ENCODE data around the gene NPAS4.
"Not testable (repeated sequence)": the region's sequence is repeated elsewhere in the genome, so short reads cannot be mapped to it uniquely, and the experiment has no call there.

The NPAS4 gene

GRCh38 chr11:66418168-66418985 is 2.5 kb upstream of the NPAS4 start:
- DNase-seq (ENCODE audit: low spot score): peak; percentile 40

- no peak for DNase-seq (ENCODE audit: low spot score)
Observed at GRCh38 chr11:66418986-66419308, 1.9 kb upstream of the NPAS4 start.

GRCh38 chr11:66419825-66420224 is 1.0 kb upstream of the NPAS4 start:
- no peak for DNase-seq (ENCODE audit: low spot score)

- DNase-seq (ENCODE audit: low spot score): peak; percentile 89
Observed at GRCh38 chr11:66421492-66422205, 814 bp downstream of the NPAS4 start.

- no peak for DNase-seq (ENCODE audit: low spot score)
Observed at GRCh38 chr11:66426314-66426713, 5.5 kb downstream of the NPAS4 start.

GRCh38 chr11:66428933-66429332 is 8.1 kb downstream of the NPAS4 start:
- DNase-seq (ENCODE audit: low spot score): no peak

- DNase-seq (ENCODE audit: low spot score): peak; percentile 73
Observed at GRCh38 chr11:66429983-66430602, 9.3 kb downstream of the NPAS4 start.

GRCh38 chr11:66431287-66431686 is 10.5 kb downstream of the NPAS4 start:
- DNase-seq (ENCODE audit: low spot score): not testable (repeated sequence)

GRCh38 chr11:66431871-66432329 is 11.1 kb downstream of the NPAS4 start:
- not testable (repeated sequence) for DNase-seq (ENCODE audit: low spot score)

GRCh38 chr11:66432597-66432996 is 11.8 kb downstream of the NPAS4 start:
- DNase-seq (ENCODE audit: low spot score): no peak

- DNase-seq (ENCODE audit: low spot score): no peak
Observed at GRCh38 chr11:66437979-66438503, 17.2 kb downstream of the NPAS4 start.

GRCh38 chr11:66438504-66439466 is 17.9 kb downstream of the NPAS4 start, which contains the start of gene MRPL11:
TSS of gene MRPL11 (minus strand) at chr11:66438848. CDS start at chr11:66438754, 94 bp downstream.
- DNase-seq (ENCODE audit: low spot score): peak; percentile 92

- not testable (repeated sequence) for DNase-seq (ENCODE audit: low spot score)
Observed at GRCh38 chr11:66440101-66440939, 19.5 kb downstream of the NPAS4 start.

GRCh38 chr11:66440940-66441282 is 20.1 kb downstream of the NPAS4 start:
- not testable (repeated sequence) for DNase-seq (ENCODE audit: low spot score)

- DNase-seq (ENCODE audit: low spot score): no peak
Observed at GRCh38 chr11:66443602-66444001, 22.8 kb downstream of the NPAS4 start.

GRCh38 chr11:66447012-66447411 is 26.2 kb downstream of the NPAS4 start:
- DNase-seq (ENCODE audit: low spot score): no peak

GRCh38 chr11:66448523-66448922 is 27.7 kb downstream of the NPAS4 start:
- DNase-seq (ENCODE audit: low spot score): no peak

GRCh38 chr11:66450560-66450959 is 29.7 kb downstream of the NPAS4 start:
- no peak for DNase-seq (ENCODE audit: low spot score)

GRCh38 chr11:66451663-66452062 is 30.8 kb downstream of the NPAS4 start:
- DNase-seq (ENCODE audit: low spot score): no peak

- no peak for DNase-seq (ENCODE audit: low spot score)
Observed at GRCh38 chr11:66454247-66454646, 33.4 kb downstream of the NPAS4 start.

- no peak for DNase-seq (ENCODE audit: low spot score)
Observed at GRCh38 chr11:66454828-66455227, 34.0 kb downstream of the NPAS4 start.

Data from CD4-positive, alpha-beta T cell treated with Interleukin-2 at 100 ng/mL for 4 hours (primary cell).